Measurements from ENCODE around the gene ZFP90.

ZFP90 gene

GRCh38 chr16:68514511-68514910 lies 24.6 kb upstream of the ZFP90 start:
- Histone ChIP-seq H3K36me3 (ENCODE audit: control insufficient read depth in 5 of 5, insufficient read depth in 5 of 5, low read length in 5 of 5) (no peaks in the 10 kb centered on the region), H3K27ac (ENCODE audit: low read depth, low read length) (no peak overlapping the region), H3K4me1 (ENCODE audit: control insufficient read depth in 5 of 5, insufficient read depth in 5 of 5, low read length in 5 of 5) (peaks cover 0 to 15% (median 5%) of the 10 kb centered on the region in 5 donors), H3K9me3 (ENCODE audit: control insufficient read depth in 5 of 5, low read length in 5 of 5) (no peaks in the 10 kb centered on the region), H3K27me3 (ENCODE audit: control insufficient read depth in 5 of 5, insufficient read depth in 4 of 5, low read length in 5 of 5) (no peaks in the 10 kb centered on the region), H3K4me3 (ENCODE audit: low read depth in 1 of 5, low read length in 5 of 5) (no peak overlapping the region), H3K9ac (ENCODE audit: low read length in 5 of 5) (no peak overlapping the region)

GRCh38 chr16:68517606-68518166 lies 21.4 kb upstream of the ZFP90 start:
- Histone ChIP-seq H3K9me3 (ENCODE audit: control insufficient read depth in 5 of 5, low read length in 5 of 5) (no peaks in the 10 kb centered on the region), H3K4me3 (ENCODE audit: low read depth in 1 of 5, low read length in 5 of 5) (no peak overlapping the region), H3K4me1 (ENCODE audit: control insufficient read depth in 5 of 5, insufficient read depth in 5 of 5, low read length in 5 of 5) (peaks cover 0 to 6% (median 4%) of the 10 kb centered on the region in 5 donors), H3K27me3 (ENCODE audit: control insufficient read depth in 5 of 5, insufficient read depth in 4 of 5, low read length in 5 of 5) (no peaks in the 10 kb centered on the region), H3K36me3 (ENCODE audit: control insufficient read depth in 5 of 5, insufficient read depth in 5 of 5, low read length in 5 of 5) (no peaks in the 10 kb centered on the region), H3K27ac (ENCODE audit: low read depth, low read length) (no peak overlapping the region), H3K9ac (ENCODE audit: low read length in 5 of 5) (no peak overlapping the region)

DNA sequence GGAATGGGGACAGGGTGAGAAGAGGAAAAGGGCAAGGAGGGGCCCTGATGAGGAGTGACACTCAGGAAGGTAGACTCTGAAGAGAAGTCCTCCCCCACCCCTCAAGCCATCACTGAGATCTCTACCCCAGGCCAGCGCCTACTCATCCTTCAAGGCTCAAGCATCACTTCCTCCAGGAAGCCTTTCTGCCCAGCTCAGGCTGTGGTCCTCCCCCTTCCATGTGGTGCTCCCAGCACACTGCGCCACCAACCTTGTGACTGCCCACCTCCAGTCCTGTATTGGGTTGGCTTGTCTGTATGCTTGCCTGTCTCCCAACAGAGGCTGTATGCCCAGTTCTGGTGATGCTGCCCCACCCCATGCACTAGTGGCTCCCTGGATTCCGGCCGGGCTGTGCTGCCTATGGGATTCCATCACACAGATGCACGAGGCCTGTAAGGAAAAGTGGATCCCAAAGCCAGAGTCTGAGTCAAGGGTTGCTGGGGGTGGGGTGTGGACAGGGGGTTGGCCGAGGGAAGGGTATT lies 19.8 kb upstream of the ZFP90 start:
- Histone ChIP-seq H3K4me3 (ENCODE audit: low read depth in 1 of 5, low read length in 5 of 5) (no peak overlapping the region), H3K9me3 (ENCODE audit: control insufficient read depth in 5 of 5, low read length in 5 of 5) (no peaks in the 10 kb centered on the region), H3K9ac (ENCODE audit: low read length in 5 of 5) (no peak overlapping the region), H3K27me3 (ENCODE audit: control insufficient read depth in 5 of 5, insufficient read depth in 4 of 5, low read length in 5 of 5) (no peaks in the 10 kb centered on the region), H3K36me3 (ENCODE audit: control insufficient read depth in 5 of 5, insufficient read depth in 5 of 5, low read length in 5 of 5) (no peaks in the 10 kb centered on the region), H3K4me1 (ENCODE audit: control insufficient read depth in 5 of 5, insufficient read depth in 5 of 5, low read length in 5 of 5) (peaks cover 0 to 6% (median 4%) of the 10 kb centered on the region in 5 donors), H3K27ac (ENCODE audit: low read depth, low read length) (no peak overlapping the region)

- Histone ChIP-seq H3K9ac (ENCODE audit: low read length in 5 of 5) (no peak overlapping the region), H3K4me3 (ENCODE audit: low read depth in 1 of 5, low read length in 5 of 5) (peak overlapping the region in 3 of 5 donors; percentile 15 to 57 (median 49)), H3K27ac (ENCODE audit: low read depth, low read length) (no peak overlapping the region), H3K4me1 (ENCODE audit: control insufficient read depth in 5 of 5, insufficient read depth in 5 of 5, low read length in 5 of 5) (peaks cover 0 to 6% (median 4%) of the 10 kb centered on the region in 5 donors), H3K9me3 (ENCODE audit: control insufficient read depth in 5 of 5, low read length in 5 of 5) (no peaks in the 10 kb centered on the region), H3K36me3 (ENCODE audit: control insufficient read depth in 5 of 5, insufficient read depth in 5 of 5, low read length in 5 of 5) (no peaks in the 10 kb centered on the region), H3K27me3 (ENCODE audit: control insufficient read depth in 5 of 5, insufficient read depth in 4 of 5, low read length in 5 of 5) (no peaks in the 10 kb centered on the region)
Measured at GRCh38 chr16:68520649-68521086, 18.4 kb upstream of the ZFP90 start.

DNA sequence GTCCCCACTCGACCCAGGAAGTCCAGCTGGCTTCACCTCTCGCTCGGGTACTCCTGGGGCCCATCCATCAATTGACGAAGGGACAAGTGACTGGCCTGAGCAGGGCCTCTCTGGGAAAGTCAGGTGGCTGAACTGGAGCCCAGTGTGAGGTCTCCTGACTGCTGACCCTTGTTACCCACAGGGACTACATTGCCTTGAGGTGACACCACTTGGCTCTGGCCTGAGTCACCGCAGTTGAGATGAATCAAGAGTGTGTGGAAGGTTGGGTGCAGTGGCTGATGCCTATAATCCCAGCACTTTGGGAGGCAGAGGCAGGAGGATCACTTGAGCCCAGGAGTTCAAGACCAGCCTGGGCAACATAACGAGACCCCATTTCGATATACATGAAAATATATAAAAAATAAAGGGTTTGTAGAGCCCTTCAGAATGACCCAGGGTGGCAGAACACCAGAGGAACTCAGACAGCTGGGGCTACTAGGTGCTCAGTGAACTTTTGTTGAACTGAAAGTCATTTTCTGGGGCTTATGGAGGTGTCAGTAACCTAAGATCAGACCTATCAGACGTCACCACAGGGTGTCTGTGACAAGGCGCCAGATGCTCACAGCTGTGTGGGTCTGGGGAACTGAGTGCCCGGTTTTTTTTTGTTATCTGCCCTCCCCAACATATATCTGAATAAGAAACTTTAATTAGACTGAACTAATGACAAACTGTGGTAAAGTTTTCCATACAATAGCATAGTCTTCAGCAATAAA lies 14.8 kb upstream of the ZFP90 start:
- H3K4me3 ChIP-seq (ENCODE audit: low read depth in 1 of 5, low read length in 5 of 5) = no peak overlapping the region
- peaks cover 0 to 13% (median 9%) of the 10 kb centered on the region in 5 donors for H3K4me1 ChIP-seq (ENCODE audit: control insufficient read depth in 5 of 5, insufficient read depth in 5 of 5, low read length in 5 of 5)
- no peak overlapping the region for H3K9ac ChIP-seq (ENCODE audit: low read length in 5 of 5)
- no peaks in the 10 kb centered on the region for H3K9me3 ChIP-seq (ENCODE audit: control insufficient read depth in 5 of 5, low read length in 5 of 5)
- no peak overlapping the region for H3K27ac ChIP-seq (ENCODE audit: low read depth, low read length)
- no peaks in the 10 kb centered on the region for H3K36me3 ChIP-seq (ENCODE audit: control insufficient read depth in 5 of 5, insufficient read depth in 5 of 5, low read length in 5 of 5)
- H3K27me3 ChIP-seq (ENCODE audit: control insufficient read depth in 5 of 5, insufficient read depth in 4 of 5, low read length in 5 of 5) = no peaks in the 10 kb centered on the region

- H3K9ac ChIP-seq (ENCODE audit: low read length in 5 of 5) = no peak overlapping the region
- no peaks in the 10 kb centered on the region for H3K36me3 ChIP-seq (ENCODE audit: control insufficient read depth in 5 of 5, insufficient read depth in 5 of 5, low read length in 5 of 5)
- H3K27ac ChIP-seq (ENCODE audit: low read depth, low read length) = no peak overlapping the region
- no peak overlapping the region for H3K4me3 ChIP-seq (ENCODE audit: low read depth in 1 of 5, low read length in 5 of 5)
- H3K27me3 ChIP-seq (ENCODE audit: control insufficient read depth in 5 of 5, insufficient read depth in 4 of 5, low read length in 5 of 5) = no peaks in the 10 kb centered on the region
- H3K4me1 ChIP-seq (ENCODE audit: control insufficient read depth in 5 of 5, insufficient read depth in 5 of 5, low read length in 5 of 5) = peaks cover 0 to 24% (median 22%) of the 10 kb centered on the region in 5 donors
- H3K9me3 ChIP-seq (ENCODE audit: control insufficient read depth in 5 of 5, low read length in 5 of 5) = no peaks in the 10 kb centered on the region
Measured at GRCh38 chr16:68526143-68526781, 12.8 kb upstream of the ZFP90 start.

GRCh38 chr16:68526782-68527145 lies 12.3 kb upstream of the ZFP90 start:
- H3K9me3 ChIP-seq (ENCODE audit: control insufficient read depth in 5 of 5, low read length in 5 of 5) = no peaks in the 10 kb centered on the region
- no peak overlapping the region for H3K27ac ChIP-seq (ENCODE audit: low read depth, low read length)
- H3K27me3 ChIP-seq (ENCODE audit: control insufficient read depth in 5 of 5, insufficient read depth in 4 of 5, low read length in 5 of 5) = no peaks in the 10 kb centered on the region
- H3K36me3 ChIP-seq (ENCODE audit: control insufficient read depth in 5 of 5, insufficient read depth in 5 of 5, low read length in 5 of 5) = no peaks in the 10 kb centered on the region
- H3K4me3 ChIP-seq (ENCODE audit: low read depth in 1 of 5, low read length in 5 of 5) = no peak overlapping the region
- H3K9ac ChIP-seq (ENCODE audit: low read length in 5 of 5) = no peak overlapping the region
- H3K4me1 ChIP-seq (ENCODE audit: control insufficient read depth in 5 of 5, insufficient read depth in 5 of 5, low read length in 5 of 5) = peaks cover 0 to 24% (median 22%) of the 10 kb centered on the region in 5 donors

- H3K9me3 ChIP-seq (ENCODE audit: control insufficient read depth in 5 of 5, low read length in 5 of 5) = no peaks in the 10 kb centered on the region
- no peak overlapping the region for H3K9ac ChIP-seq (ENCODE audit: low read length in 5 of 5)
- H3K27me3 ChIP-seq (ENCODE audit: control insufficient read depth in 5 of 5, insufficient read depth in 4 of 5, low read length in 5 of 5) = no peaks in the 10 kb centered on the region
- H3K36me3 ChIP-seq (ENCODE audit: control insufficient read depth in 5 of 5, insufficient read depth in 5 of 5, low read length in 5 of 5) = no peaks in the 10 kb centered on the region
- peaks cover 0 to 24% (median 22%) of the 10 kb centered on the region in 5 donors for H3K4me1 ChIP-seq (ENCODE audit: control insufficient read depth in 5 of 5, insufficient read depth in 5 of 5, low read length in 5 of 5)
- no peak overlapping the region for H3K27ac ChIP-seq (ENCODE audit: low read depth, low read length)
- no peak overlapping the region for H3K4me3 ChIP-seq (ENCODE audit: low read depth in 1 of 5, low read length in 5 of 5)
Measured at GRCh38 chr16:68528233-68528632, 10.9 kb upstream of the ZFP90 start.

GRCh38 chr16:68528686-68529379 lies 10.3 kb upstream of the ZFP90 start:
- Histone ChIP-seq H3K27me3 (ENCODE audit: control insufficient read depth in 5 of 5, insufficient read depth in 4 of 5, low read length in 5 of 5) (no peaks in the 10 kb centered on the region), H3K4me1 (ENCODE audit: control insufficient read depth in 5 of 5, insufficient read depth in 5 of 5, low read length in 5 of 5) (peaks cover 0 to 24% (median 22%) of the 10 kb centered on the region in 5 donors), H3K4me3 (ENCODE audit: low read depth in 1 of 5, low read length in 5 of 5) (peak overlapping the region; percentile 35 to 59 (median 50)), H3K9me3 (ENCODE audit: control insufficient read depth in 5 of 5, low read length in 5 of 5) (no peaks in the 10 kb centered on the region), H3K9ac (ENCODE audit: low read length in 5 of 5) (peak overlapping the region in 1 of 5 donors; percentile 59), H3K27ac (ENCODE audit: low read depth, low read length) (no peak overlapping the region), H3K36me3 (ENCODE audit: control insufficient read depth in 5 of 5, insufficient read depth in 5 of 5, low read length in 5 of 5) (no peaks in the 10 kb centered on the region)

Data from subcutaneous abdominal adipose tissue (tissue), 5 donors.